Stomach (tissue), 19 donors: ENCODE data around the gene CYYR1. TPM values are rescaled to one million over a fixed set of nuclear protein-coding genes. Genes with fewer than 3 reads are reported as not detected.

Experiments
- DNase-seq, 2 donors: peaks; one replicate each; pipeline versions ENCODE4 v3.0.0 to v3.0.0-alpha.2; 2013 to 2019
- H3K27ac ChIP-seq, 5 donors: fragments of 200-600 bp in 4 of 5; sonication (generic) in 4 of 5; one replicate each; pipeline ENCODE4 v1.5.1; 2013 to 2019; ENCODE audit warnings: mild to moderate bottlenecking in 1 of 5, moderate library complexity in 1 of 5
- H3K27me3 ChIP-seq, 3 donors: fragments of 200-600 bp; sonication (generic); one replicate each; pipeline ENCODE4 v1.5.1; 2017 to 2019; ENCODE audit warnings: mixed run types in 1 of 3
- H3K36me3 ChIP-seq, 4 donors: fragments of 200-600 bp; sonication (generic); 1 replicate in 3 of 4; 2 replicates in 1 of 4; pipeline ENCODE4 v1.5.1; 2016 to 2019
- H3K4me1 ChIP-seq, 4 donors: fragments of 200-600 bp; sonication (generic); one replicate each; pipeline ENCODE4 v1.5.1; 2016 to 2019
- H3K4me3 ChIP-seq, 4 donors: fragments of 200-600 bp; sonication (generic) in 3 of 4; one replicate each; pipeline ENCODE4 v1.5.1; 2016 to 2019; ENCODE audit warnings: mild to moderate bottlenecking in 1 of 4
- H3K9me3 ChIP-seq, 4 donors: fragments of 200-600 bp; sonication (generic); one replicate each; pipeline ENCODE4 v1.5.1; 2016 to 2019
- CTCF ChIP-seq, 7 experiments: fragments of 450-650 bp in 4 of 7; fragments of 200-600 bp in 3 of 7; sonication (generic) in 3 of 7; IDR thresholded peaks; one replicate each; pipeline ENCODE4 v1.5.1; 2016 to 2019; ENCODE audit warnings: antibody characterized with exemption in 7 of 7, control low read depth in 2 of 7, mild to moderate bottlenecking in 1 of 7
- EP300 ChIP-seq: sonication (generic); formaldehyde crosslinking; IDR thresholded peaks from one replicate; pipeline ENCODE4 v1.6.1; 2017; ENCODE audit warnings: antibody characterized with exemption
- POLR2A ChIP-seq, 4 donors: fragments of 450-650 bp; IDR thresholded peaks; one replicate each; pipeline ENCODE4 v1.6.1; 2016; ENCODE audit warnings: antibody characterized with exemption in 4 of 4, control low read depth in 2 of 4, mild to moderate bottlenecking in 1 of 4, moderate library complexity in 1 of 4
- POLR2AphosphoS5 ChIP-seq, 3 donors: sonication (generic); formaldehyde crosslinking; IDR thresholded peaks; one replicate each; pipeline ENCODE4 v1.6.1; 2016; ENCODE audit warnings: antibody characterized with exemption in 3 of 3
- WGBS, 5 donors: extraction: QIAGEN DNeasy Blood & Tissue Kit in 3 of 5; methylation state at CpG; one replicate each; pipeline versions ENCODE4 v1.1.5 to v1.1.7; 2013 to 2018; 5-methylcytosine and 5-hydroxymethylcytosine counted together
- intact Hi-C: fragments of 100-400 bp; cut with DNase I; formaldehyde crosslinking; loops from one replicate; pipeline ENCODE4 v1.15.1; 2023; ENCODE audit warnings: low total_unique reads
- long read RNA-seq, 10 donors: transcript quantifications; one replicate each; lab custom pipeline, GENCODE V29; 2026
- polyA plus RNA-seq, 3 donors: library from polyadenylated mRNA; stranded (reverse); fragments of 200-250 nt; gene quantifications; one replicate each; pipeline ENCODE4 v1.2.3, GENCODE V29; 2013
- total RNA-seq, 5 donors: library from RNA; depleted of rRNA; stranded (reverse); fragments of >200 nt; gene quantifications; one replicate each; pipeline versions ENCODE4 v1.1.0 to v1.2.3, GENCODE V29; 2014 to 2016
- donor health status: healthy with polysubstance abuse.
- donor health status: Bipolar disorder and iron deficiency.
- donor health status: healthy.

The CYYR1 gene
- total RNA-seq (1 to 10 TPM in 2 of 5 donors, under 1 TPM in 1, not detected in 2; 0.89 to 9.0 (median 6.8) TPM), polyA plus RNA-seq (10 to 100 TPM in 1 of 3 donors, 1 to 10 TPM in 2; 4.4 to 11.6 (median 5.4) TPM)
- long read RNA-seq, donor 1, partial matches to known transcripts: 7 of 11 reads
- long read RNA-seq, donor 1, other reads (novel, unspliced or antisense): 0 of 11 reads
- long read RNA-seq, donor 2, transcript CYYR1-201 (4 exons, 3,101 nt): major isoform, 7 of 7 reads
- long read RNA-seq, donor 2, partial matches to known transcripts: 0 of 7 reads
- long read RNA-seq, donor 2, other reads (novel, unspliced or antisense): 0 of 7 reads
- long read RNA-seq, donor 3: 0 reads
- long read RNA-seq, donor 4: 0 reads
- long read RNA-seq, donor 5, transcript CYYR1-201 (4 exons, 3,101 nt): major isoform, 8 of 8 reads
- long read RNA-seq, donor 5, partial matches to known transcripts: 0 of 8 reads
- long read RNA-seq, donor 5, other reads (novel, unspliced or antisense): 0 of 8 reads
- long read RNA-seq, donor 6, transcript CYYR1-201 (4 exons, 3,101 nt): major isoform, 7 of 15 reads
- long read RNA-seq, donor 6, partial matches to known transcripts: 8 of 15 reads
- long read RNA-seq, donor 6, other reads (novel, unspliced or antisense): 0 of 15 reads
- long read RNA-seq, donor 7, transcript CYYR1-201 (4 exons, 3,101 nt): major isoform, 12 of 19 reads
- long read RNA-seq, donor 7, partial matches to known transcripts: 7 of 19 reads
- long read RNA-seq, donor 7, other reads (novel, unspliced or antisense): 0 of 19 reads
- long read RNA-seq, donor 8: 0 reads
- long read RNA-seq, donor 9, transcript CYYR1-201 (4 exons, 3,101 nt): major isoform, 6 of 7 reads
- long read RNA-seq, donor 9, partial matches to known transcripts: 0 of 7 reads
- long read RNA-seq, donor 9, other reads (novel, unspliced or antisense): 0 of 7 reads
- long read RNA-seq, donor 10, partial matches to known transcripts: 0 of 2 reads
- long read RNA-seq, donor 10, other reads (novel, unspliced or antisense): 0 of 2 reads

DNA sequence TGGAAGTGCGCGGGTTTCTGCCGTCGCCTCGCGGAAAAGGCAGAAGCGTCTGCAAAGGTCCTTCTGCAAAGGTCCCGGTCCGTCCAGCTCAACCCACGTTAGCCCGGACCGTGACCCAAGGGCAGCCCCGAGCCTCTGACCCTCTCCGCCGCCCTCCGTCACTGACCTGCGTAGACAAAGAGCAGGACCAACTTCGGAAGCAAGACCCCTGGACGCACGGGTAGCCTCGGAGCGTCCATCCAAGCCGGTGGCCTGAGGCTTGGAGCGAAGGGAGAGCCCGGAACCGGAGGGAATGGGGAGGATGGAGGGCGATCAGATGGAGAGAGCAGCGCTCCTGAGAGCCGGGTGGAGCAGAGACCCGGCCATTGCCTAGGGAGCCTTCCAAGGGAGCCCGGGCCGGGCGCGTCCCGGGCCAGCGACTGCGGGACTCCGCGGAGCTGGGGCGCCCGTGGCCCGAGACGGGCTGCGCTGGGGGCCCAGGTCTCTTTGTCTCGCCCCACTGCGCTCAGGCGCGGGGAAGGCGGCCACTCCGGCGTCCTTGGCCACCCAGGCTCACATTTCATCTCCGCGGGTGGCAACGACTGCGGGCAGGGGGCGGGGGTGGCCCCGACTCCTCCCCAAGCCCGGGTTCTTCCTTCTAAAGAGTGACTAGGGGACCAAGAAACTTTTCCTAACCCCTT, at the start of gene CYYR1:
Gene CYYR1 (minus strand): TSS at position 585 of the 680 bp plus-strand sequence. CDS start 346 bp downstream, at position 239.
- DNase-seq: peak in 1 of 2 donors; percentile 64
- intact Hi-C loops: no loop called here
- H3K27me3 ChIP-seq: peaks cover 4 to 13% (median 10%) of the 10 kb centered on the region in 3 donors
- H3K4me3 ChIP-seq: peak within 1 kb of the TSS; percentile 43 to 55 (median 48)
- H3K4me1 ChIP-seq: peaks cover 0 to 11% (median 4%) of the 10 kb centered on the region in 4 donors
- peaks cover 0 to 17% (median 10%) of the 10 kb centered on the region in 4 donors for H3K9me3 ChIP-seq
- no peaks in the 10 kb centered on the region for H3K36me3 ChIP-seq
- no peak for TF ChIP-seq EP300
- TF ChIP-seq POLR2AphosphoS5 (IDR thresholded peaks at IDR 0.05): no peak
- no peak for TF ChIP-seq CTCF (IDR thresholded peaks at IDR 0.05)
- TF ChIP-seq POLR2A (IDR thresholded peaks at IDR 0.05): no peak
- peak within 1 kb of the TSS; percentile 43 to 78 (median 70) for H3K27ac ChIP-seq
- WGBS, 5 donors: 3 to 6% (median 4%) methylated on average over 29 to 58 of the region's 58 CpGs

DNA sequence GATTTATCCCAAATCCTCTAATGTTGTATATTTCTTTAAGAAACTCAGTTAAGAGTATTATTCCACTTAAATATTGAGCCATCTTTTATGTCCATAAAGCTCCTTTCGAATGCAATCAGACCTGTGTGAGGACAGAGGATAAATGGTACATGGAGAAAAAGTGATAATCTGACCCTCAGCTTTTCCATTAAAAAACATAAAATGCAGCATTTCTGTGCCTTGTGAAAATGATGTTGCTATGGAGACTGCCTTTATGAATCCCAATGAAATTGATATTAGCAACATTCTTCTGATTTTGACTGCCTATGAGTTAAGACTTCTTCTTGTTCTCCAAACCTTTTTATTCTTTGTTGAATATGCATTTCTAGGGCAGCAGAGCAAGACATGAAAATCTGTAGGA, 44.1 kb upstream of the CYYR1 start:
- no peaks in the 10 kb centered on the region for H3K9me3 ChIP-seq
- H3K27me3 ChIP-seq: no peaks in the 10 kb centered on the region
- no peaks in the 10 kb centered on the region for H3K36me3 ChIP-seq
- TF ChIP-seq EP300: no peak
- TF ChIP-seq POLR2A (IDR thresholded peaks at IDR 0.05): no peak
- TF ChIP-seq POLR2AphosphoS5 (IDR thresholded peaks at IDR 0.05): no peak
- TF ChIP-seq CTCF (IDR thresholded peaks at IDR 0.05): no peak
- H3K27ac ChIP-seq: no peak overlapping the region
- DNase-seq: no peak
- H3K4me1 ChIP-seq: no peaks in the 10 kb centered on the region
- intact Hi-C loops: no loop called here
- H3K4me3 ChIP-seq: no peak overlapping the region
- 0 to 37% (median 22%) methylated on average over 1 of the region's 1 CpG for WGBS, 5 donors

DNA sequence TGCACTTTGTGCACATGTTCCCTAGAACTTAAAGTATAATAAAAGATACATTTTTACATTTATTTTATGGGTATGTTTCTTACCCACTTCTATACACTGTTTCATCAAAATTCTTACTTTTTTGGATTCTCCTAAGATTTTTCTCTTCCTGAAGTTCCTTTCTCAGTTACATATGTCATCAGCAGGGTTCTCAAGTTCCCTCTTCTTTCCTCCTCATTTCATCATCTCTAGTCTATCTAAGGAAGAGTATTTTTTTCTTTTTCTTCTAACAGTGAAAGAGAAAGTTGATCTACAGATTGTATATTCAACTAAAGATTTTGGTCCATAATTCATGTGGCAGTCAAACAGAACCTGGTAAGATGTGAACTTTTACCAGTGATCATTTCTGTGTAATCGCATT, 41.2 kb upstream of the CYYR1 start:
- intact Hi-C loops: no loop called here
- no peaks in the 10 kb centered on the region for H3K36me3 ChIP-seq

GRCh38 chr21:26599261-26599660, 26.2 kb upstream of the CYYR1 start:
- Histone ChIP-seq H3K4me1 (no peaks in the 10 kb centered on the region), H3K36me3 (no peaks in the 10 kb centered on the region), H3K4me3 (no peak overlapping the region), H3K9me3 (no peaks in the 10 kb centered on the region), H3K27me3 (no peaks in the 10 kb centered on the region), H3K27ac (no peak overlapping the region)
- DNase-seq: peak in 1 of 2 donors; percentile 29
- intact Hi-C loops: no loop called here
- TF ChIP-seq POLR2A (IDR thresholded peaks at IDR 0.05) (no peak), CTCF (IDR thresholded peaks at IDR 0.05) (no peak), POLR2AphosphoS5 (IDR thresholded peaks at IDR 0.05) (no peak), EP300 (no peak)
- 80 to 92% (median 81%) methylated on average over 1 of the region's 1 CpG for WGBS, 5 donors

More for the DNA sequence above, 41.2 kb upstream of the CYYR1 start:
- H3K27ac ChIP-seq: no peak overlapping the region
- H3K4me3 ChIP-seq: no peak overlapping the region
- no peak for DNase-seq
- WGBS, 5 donors: 91 to 97% (median 94%) methylated on average over 1 of the region's 1 CpG
- H3K4me1 ChIP-seq: no peaks in the 10 kb centered on the region
- no peak for TF ChIP-seq POLR2AphosphoS5 (IDR thresholded peaks at IDR 0.05)
- TF ChIP-seq POLR2A (IDR thresholded peaks at IDR 0.05): no peak
- no peaks in the 10 kb centered on the region for H3K27me3 ChIP-seq
- H3K9me3 ChIP-seq: no peaks in the 10 kb centered on the region
